IPS-18c (cell line): ENCODE data around the gene GPR34.
"Not testable (repeated sequence)": the region's sequence is repeated elsewhere in the genome, so short reads cannot be mapped to it uniquely, and the experiment has no call there.

Source experiments
- H3K4me3 ChIP-seq: 2 replicates; pipeline ENCODE4 v1.7.0; 2013; ENCODE audit warnings: low read depth, mild to moderate bottlenecking, low read length, moderate library complexity; ENCODE audit not compliant: insufficient read depth
- H3K9me3 ChIP-seq: one replicate; pipeline ENCODE4 v1.6.1; 2013; ENCODE audit warnings: mild to moderate bottlenecking, low read length, moderate library complexity; ENCODE audit not compliant: control insufficient read depth, insufficient read depth

Gene GPR34

GRCh38 chrX:41688835-41689234, at the start of gene GPR34:
Gene GPR34, plus strand, starts transcription at chrX:41688973. Its CDS starts 6,661 bp downstream, at chrX:41695634.
- Histone ChIP-seq H3K4me3 (no peak within 1 kb of the TSS), H3K9me3 (no peaks in the 10 kb centered on the region)

DNA sequence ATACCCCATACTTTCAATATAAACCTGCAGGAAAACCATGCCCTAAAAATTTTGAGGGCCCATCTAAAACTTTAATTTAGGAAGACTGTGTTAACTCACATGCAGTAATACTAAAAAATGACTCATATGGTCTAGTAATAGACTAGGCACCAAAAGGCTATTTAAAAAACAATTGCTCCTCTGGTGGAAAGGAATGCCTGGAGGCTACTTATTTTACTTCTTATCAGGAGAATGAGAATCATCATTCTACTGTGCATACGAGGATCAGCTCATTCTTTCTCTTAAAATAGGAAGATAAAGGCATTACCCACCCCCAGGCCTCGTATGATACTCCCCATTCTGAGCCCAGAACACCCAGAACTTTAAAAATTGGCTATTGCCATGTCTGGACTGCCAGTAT, 42.6 kb upstream of the GPR34 start:
- not testable (repeated sequence) for H3K4me3 ChIP-seq, H3K9me3 ChIP-seq

DNA sequence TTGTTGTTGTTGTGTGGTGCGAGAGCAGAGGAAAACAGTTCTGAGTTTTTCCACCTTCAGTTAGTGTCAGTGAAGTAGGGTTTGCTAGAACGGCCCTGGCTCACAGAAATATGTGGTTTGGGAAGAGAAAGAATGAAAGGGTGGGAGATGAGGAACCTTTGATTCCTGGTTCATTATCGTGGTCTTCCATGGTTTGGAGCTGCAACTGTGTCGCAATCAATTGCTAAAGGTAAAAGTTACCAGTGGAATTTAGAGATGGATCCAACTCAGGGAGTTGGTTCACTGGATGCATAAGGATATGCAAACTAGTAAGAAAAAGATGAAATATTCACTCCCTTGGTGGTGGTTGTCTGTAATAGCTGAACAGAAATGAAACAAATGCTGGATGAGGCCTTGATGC, 35.6 kb upstream of the GPR34 start:
- Histone ChIP-seq H3K9me3 (peaks cover 4% of the 10 kb centered on the region), H3K4me3 (no peak overlapping the region)

DNA sequence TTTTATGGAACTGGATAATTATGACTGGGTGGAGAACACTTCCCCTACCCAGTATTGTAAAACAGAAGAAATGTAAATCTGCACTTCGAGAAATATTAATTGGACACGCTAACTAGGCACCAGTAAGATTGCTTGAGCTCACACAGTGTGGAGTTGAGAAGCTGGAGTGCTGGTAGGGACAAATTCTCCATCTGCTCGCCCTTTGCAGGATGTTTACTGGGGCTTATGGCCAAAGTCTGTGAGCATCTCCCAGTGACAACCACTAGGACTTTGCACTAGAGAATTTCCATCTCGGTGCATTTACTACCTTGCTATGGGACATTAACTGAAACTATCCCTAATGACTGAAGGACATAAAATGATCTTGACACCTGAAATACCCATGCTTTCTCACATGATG, 33.7 kb upstream of the GPR34 start:
- Histone ChIP-seq H3K4me3 (no peak overlapping the region), H3K9me3 (peaks cover 8% of the 10 kb centered on the region)

DNA sequence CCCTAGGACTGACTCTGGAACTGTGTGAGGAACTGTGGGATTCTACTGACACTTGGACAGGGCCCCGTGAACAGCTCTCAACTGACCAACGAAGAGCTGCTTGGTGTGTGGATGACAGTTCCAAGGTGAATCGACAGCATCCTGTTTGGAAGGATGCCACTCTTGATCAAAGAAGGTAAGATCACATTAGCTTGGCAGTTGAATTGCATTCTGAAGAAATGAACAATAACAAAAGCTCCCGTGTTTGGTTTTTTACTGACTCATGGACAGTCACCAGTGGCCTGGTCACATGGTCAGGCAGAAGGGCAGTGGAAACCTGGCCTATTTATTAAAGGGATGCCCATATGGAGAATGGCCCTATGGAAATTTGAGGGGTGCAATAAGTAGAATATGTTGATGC, 33.1 kb upstream of the GPR34 start:
- H3K9me3 ChIP-seq = peaks cover 8% of the 10 kb centered on the region
- H3K4me3 ChIP-seq = no peak overlapping the region

DNA sequence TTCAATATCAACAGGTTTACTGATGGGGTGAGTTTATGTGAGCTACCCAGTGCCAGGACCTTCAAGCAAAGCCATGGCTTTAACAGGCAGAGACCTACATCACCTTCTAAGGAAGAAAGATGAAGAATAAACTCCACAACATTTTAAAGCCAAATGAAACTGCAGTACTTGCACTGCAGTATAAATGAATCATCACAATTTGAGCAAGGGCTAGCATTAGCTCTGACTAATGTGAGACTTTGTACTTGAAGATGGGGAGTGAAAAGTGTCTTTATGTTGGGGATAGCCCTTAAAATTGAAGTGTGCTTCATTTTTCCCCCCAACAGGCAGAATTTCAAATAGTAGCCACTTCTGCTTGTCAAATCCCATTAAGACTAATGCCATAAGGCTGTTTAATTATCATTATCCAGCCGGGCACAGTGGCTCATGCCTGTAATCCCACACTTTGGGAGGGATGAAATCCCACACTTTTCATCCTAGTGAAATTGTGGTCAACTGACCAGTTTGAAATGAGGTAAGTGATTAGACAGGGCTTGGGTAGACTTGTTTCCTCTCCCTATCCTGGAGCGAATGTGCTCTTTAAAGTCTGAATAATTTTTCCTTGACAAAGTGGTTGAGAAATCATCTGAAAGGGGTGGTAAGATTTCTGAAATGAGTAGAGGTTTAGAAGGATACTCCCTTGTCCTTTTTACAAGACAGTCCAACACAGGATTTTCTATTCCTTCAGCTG, 27.2 kb upstream of the GPR34 start:
- Histone ChIP-seq H3K4me3 (no peak overlapping the region), H3K9me3 (peaks cover 5% of the 10 kb centered on the region)

DNA sequence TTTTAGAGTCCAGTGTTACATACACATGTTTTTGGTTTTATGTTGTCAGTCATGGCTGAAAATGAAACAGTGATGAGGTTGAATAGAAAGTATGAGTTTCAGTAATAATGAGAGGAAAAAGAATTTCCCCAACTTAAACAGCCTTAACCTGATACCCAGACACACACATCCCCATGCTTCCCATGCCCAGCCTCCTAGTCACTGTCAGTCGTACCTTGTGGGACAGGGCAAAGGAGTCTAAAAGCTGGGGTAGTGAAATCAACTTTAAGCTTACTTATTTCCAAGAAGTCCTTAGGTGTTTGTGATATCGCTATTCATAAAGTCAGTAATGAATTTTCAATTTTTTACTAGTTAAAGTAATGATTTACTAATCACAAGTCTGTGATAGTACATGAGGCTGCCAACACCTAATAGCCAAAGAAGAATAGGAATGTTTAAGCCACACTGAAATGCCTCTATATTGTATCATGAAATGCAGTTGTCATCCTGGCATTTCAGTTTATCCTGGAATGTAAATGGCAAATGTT, 24.3 kb upstream of the GPR34 start:
- Histone ChIP-seq H3K4me3 (no peak overlapping the region), H3K9me3 (no peaks in the 10 kb centered on the region)

DNA sequence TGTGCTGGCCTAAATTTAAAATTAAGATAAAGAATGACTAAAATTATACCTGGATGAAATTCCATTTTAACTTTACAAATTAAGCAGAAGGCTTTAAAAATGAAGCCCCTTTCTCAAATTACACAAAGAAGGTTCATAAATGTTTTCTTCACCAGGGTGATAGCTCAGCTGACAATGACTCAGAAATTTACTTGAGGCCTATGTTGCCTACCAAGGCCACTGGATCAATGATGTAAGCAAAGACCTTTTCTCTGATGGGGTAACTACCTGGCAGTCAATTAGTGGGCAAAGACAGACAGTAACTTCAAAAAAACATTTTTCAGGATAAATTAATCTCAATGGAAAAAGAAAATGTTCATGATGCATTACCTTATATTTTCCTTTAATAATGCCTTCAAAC, 23.9 kb upstream of the GPR34 start:
- Histone ChIP-seq H3K9me3 (no peaks in the 10 kb centered on the region), H3K4me3 (no peak overlapping the region)

- no peak overlapping the region for H3K4me3 ChIP-seq
- H3K9me3 ChIP-seq = no peaks in the 10 kb centered on the region
Measured at GRCh38 chrX:41665686-41666085, 23.1 kb upstream of the GPR34 start.

DNA sequence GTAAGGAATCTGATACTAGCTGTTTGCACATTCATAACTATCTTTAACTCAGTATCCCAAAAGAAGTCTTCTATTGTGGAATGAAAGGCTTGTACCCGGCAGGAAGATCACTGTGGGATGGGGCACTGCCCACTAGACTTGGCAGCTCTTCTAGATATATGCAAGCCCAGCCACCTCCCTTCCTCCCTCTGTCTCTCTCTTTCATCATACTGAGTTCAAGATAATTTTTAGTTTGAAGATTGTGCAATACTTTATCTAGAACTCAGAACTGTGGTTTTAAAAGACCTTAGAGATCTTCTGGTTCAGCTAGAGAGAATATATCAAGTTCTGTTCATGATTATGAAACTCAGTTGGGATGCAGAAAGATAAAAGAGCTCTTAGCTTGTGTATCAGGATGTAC, 22.5 kb upstream of the GPR34 start:
- H3K4me3 ChIP-seq = no peak overlapping the region
- H3K9me3 ChIP-seq = no peaks in the 10 kb centered on the region

DNA sequence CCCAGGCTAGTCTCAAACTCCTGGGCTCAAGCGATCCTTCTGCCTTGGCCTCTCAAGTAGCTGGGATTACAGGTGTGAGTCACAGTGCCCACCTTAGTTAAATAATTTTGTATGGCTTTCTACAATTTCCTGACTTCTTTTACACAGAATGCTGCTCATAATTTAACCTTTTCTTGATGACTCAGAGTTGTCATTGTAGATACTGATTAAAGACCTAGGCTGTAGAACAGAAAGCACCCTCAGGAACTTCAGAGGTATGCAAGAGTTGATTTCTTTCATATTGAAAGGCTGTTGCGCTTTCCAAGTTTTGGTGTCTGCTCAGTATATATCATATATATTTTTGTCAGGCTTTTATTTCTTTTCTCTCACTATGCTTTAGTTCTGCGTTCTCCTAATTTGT, 21.1 kb upstream of the GPR34 start:
- no peaks in the 10 kb centered on the region for H3K9me3 ChIP-seq
- no peak overlapping the region for H3K4me3 ChIP-seq

GRCh38 chrX:41670112-41670511, 18.7 kb upstream of the GPR34 start:
- Histone ChIP-seq H3K9me3 (no peaks in the 10 kb centered on the region), H3K4me3 (no peak overlapping the region)

- H3K4me3 ChIP-seq = no peak overlapping the region
- no peaks in the 10 kb centered on the region for H3K9me3 ChIP-seq
Measured at GRCh38 chrX:41671082-41671481, 17.7 kb upstream of the GPR34 start.

GRCh38 chrX:41672643-41673042, 16.1 kb upstream of the GPR34 start:
- Histone ChIP-seq H3K4me3 (no peak overlapping the region), H3K9me3 (no peaks in the 10 kb centered on the region)

GRCh38 chrX:41676361-41676760, 12.4 kb upstream of the GPR34 start:
- not testable (repeated sequence) for H3K9me3 ChIP-seq, H3K4me3 ChIP-seq

DNA sequence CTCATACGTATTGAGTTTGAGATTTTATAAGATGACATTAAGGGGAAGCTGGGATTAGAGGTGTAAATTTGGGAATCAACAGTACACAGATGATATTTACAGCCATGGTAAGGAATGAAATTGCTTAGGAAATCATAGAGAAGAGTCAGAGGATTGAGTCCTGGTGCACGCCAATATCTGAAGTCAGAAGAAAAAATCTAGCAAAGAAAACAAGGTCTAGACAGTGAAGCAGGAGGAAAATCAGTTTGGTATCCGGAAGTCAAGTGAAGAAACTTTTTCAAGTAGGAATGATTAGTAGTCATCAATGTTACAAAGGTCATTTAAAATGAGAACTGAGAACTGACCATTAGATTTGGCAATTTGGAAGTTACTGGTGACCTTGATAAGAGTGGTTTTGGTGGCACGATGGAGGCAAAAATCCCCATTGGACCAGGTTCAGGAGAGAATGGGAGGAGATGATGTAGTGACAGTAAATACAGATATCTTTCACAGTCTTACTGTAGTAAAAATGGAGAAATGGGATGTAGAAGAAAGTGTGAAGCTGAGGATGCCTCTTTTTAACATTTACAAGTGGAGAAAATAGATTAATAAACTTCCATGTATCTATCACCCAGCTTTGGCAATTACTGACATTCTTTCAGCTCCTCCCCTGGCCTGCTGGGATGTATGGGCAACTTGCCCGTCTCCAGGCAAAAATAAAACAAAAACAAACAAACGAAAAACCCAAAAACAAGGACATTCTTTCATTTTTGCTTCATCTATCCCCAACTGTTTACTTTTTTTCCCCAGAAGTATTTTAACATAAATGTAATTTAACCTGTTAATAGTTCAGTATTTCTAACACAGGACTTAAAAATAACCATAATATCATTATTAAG, 11.4 kb upstream of the GPR34 start:
- Histone ChIP-seq H3K9me3 (no peaks in the 10 kb centered on the region), H3K4me3 (no peak overlapping the region)

DNA sequence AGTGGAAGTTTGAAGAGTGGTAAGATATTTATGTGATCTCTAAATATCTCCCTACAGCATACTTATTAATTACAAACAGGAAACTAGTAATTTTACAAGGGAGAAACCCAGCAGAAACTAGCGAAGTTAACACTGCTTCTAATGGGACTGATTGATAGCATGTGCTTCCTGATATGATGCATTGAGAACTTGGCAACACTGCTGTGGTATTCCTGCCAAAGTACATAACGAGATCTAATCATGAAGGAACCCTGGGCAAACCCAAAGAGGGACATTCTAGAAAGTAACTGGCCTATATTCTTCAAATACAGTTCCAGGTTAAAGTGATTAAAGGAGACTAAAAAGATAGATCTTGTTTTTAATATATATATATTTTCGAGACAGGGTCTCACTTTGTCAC, 4.6 kb upstream of the GPR34 start:
- Histone ChIP-seq H3K4me3 (no peak overlapping the region), H3K9me3 (peaks cover 2% of the 10 kb centered on the region)

- Histone ChIP-seq H3K4me3 (no peak overlapping the region), H3K9me3 (peaks cover 2% of the 10 kb centered on the region)
Measured at GRCh38 chrX:41684940-41685339, 3.8 kb upstream of the GPR34 start.
